Amygdala (tissue), 56 donors: ENCODE results near the gene PRPH.
"Not testable (repeated sequence)": the region's sequence is repeated elsewhere in the genome, so short reads cannot be mapped to it uniquely, and the experiment has no call there.

ENCODE experiments used
- DNase-seq, 56 donors: peaks; one replicate each; lab custom pipeline; 2025; lab: John Stamatoyannopoulos, UW

The PRPH gene

GRCh38 chr12:49274396-49275069 lies 20.4 kb upstream of the PRPH start:
- no peak for DNase-seq

- no peak for DNase-seq
Measured at GRCh38 chr12:49276304-49277290, 18.4 kb upstream of the PRPH start.

- DNase-seq, result no peak
Measured at GRCh38 chr12:49277466-49277865, 17.5 kb upstream of the PRPH start.

GRCh38 chr12:49279706-49280159 lies 15.2 kb upstream of the PRPH start:
- peak in 4 of 56 donors; percentile 6 to 28 (median 11) for DNase-seq

- DNase-seq, result not testable (repeated sequence)
Measured at GRCh38 chr12:49280545-49280944, 14.4 kb upstream of the PRPH start.

- DNase-seq, result no peak
Measured at GRCh38 chr12:49282302-49282701, 12.6 kb upstream of the PRPH start.

GRCh38 chr12:49282740-49283375 lies 12.1 kb upstream of the PRPH start:
- DNase-seq, result not testable (repeated sequence)

- no peak for DNase-seq
Measured at GRCh38 chr12:49283541-49284429, 11.2 kb upstream of the PRPH start.

- DNase-seq, result no peak
Measured at GRCh38 chr12:49284672-49285071, 10.3 kb upstream of the PRPH start.

- DNase-seq, result no peak
Measured at GRCh38 chr12:49287876-49288275, 7.1 kb upstream of the PRPH start.

- DNase-seq, result peak in 29 of 56 donors; percentile 1 to 70 (median 17)
Measured at GRCh38 chr12:49288412-49288853, 6.5 kb upstream of the PRPH start.

GRCh38 chr12:49288922-49289555 lies 5.9 kb upstream of the PRPH start:
- no peak for DNase-seq

- DNase-seq, result no peak
Measured at GRCh38 chr12:49292729-49293055, 2.3 kb upstream of the PRPH start.

GRCh38 chr12:49293056-49293956 lies 1.6 kb upstream of the PRPH start:
- DNase-seq, result peak in 14 of 56 donors; percentile 3 to 46 (median 14)

- DNase-seq, result no peak
Measured at GRCh38 chr12:49294086-49294803, 702 bp upstream of the PRPH start.

GRCh38 chr12:49294804-49295081 lies 204 bp upstream of the PRPH start:
- DNase-seq, result no peak

- no peak for DNase-seq
Measured at GRCh38 chr12:49296034-49296835, 1.3 kb downstream of the PRPH start.
